Kidney (tissue), 14 donors: ENCODE data around the gene GLRX2. TPM values are rescaled to one million over a fixed set of nuclear protein-coding genes. Genes with fewer than 3 reads are reported as not detected.
A peak's percentile ranks its signal among the peaks of the same experiment; 100 is the strongest.

Source experiments
- DNase-seq, 5 donors: peaks; one replicate each; pipeline ENCODE4 v3.0.0-alpha.2; 2013 to 2020
- FAIRE-seq: peaks from 2 replicates; lab custom pipeline; 2012; peaks lifted over from hg19 to GRCh38; lab: Jason Lieb, UNC
- H3K27ac ChIP-seq, 2 donors: one replicate each; pipeline ENCODE4 v1.7.0; 2013; ENCODE audit warnings: low read depth in 2 of 2, low read length in 2 of 2, inconsistent platforms in 1 of 2
- H3K27me3 ChIP-seq: one replicate; pipeline ENCODE4 v1.7.1; 2013; ENCODE audit warnings: low read length, inconsistent platforms; ENCODE audit not compliant: control insufficient read depth, insufficient read depth
- H3K36me3 ChIP-seq, 3 donors: one replicate each; pipeline versions ENCODE4 v1.7.0 to v1.7.1; 2013; ENCODE audit warnings: low read length in 3 of 3, control low read depth in 1 of 3, inconsistent platforms in 1 of 3; ENCODE audit not compliant: insufficient read depth in 3 of 3, control insufficient read depth in 2 of 3
- H3K4me1 ChIP-seq, 3 donors: one replicate each; pipeline versions ENCODE4 v1.7.0 to v1.7.1; 2013; ENCODE audit warnings: low read length in 3 of 3, inconsistent platforms in 1 of 3, low read depth in 1 of 3; ENCODE audit not compliant: control insufficient read depth in 2 of 3, insufficient read depth in 2 of 3
- H3K4me3 ChIP-seq, 3 donors: one replicate each; pipeline versions ENCODE4 v1.7.0 to v1.8.1; 2013; ENCODE audit warnings: low read length in 3 of 3, control low read depth in 1 of 3, inconsistent platforms in 1 of 3
- H3K9ac ChIP-seq, 3 donors: one replicate each; pipeline versions ENCODE4 v1.7.0 to v1.7.1; 2013; ENCODE audit warnings: low read length in 3 of 3, control low read depth in 1 of 3, inconsistent platforms in 1 of 3
- H3K9me3 ChIP-seq, 3 donors: one replicate each; pipeline versions ENCODE4 v1.7.0 to v1.7.1; 2013; ENCODE audit warnings: low read length in 3 of 3, control low read depth in 1 of 3, inconsistent platforms in 1 of 3; ENCODE audit not compliant: control insufficient read depth in 2 of 3, insufficient read depth in 1 of 3
- intact Hi-C: fragments of 100-400 bp; cut with DNase I; formaldehyde crosslinking; loops from one replicate; pipeline ENCODE4 v1.11.1; 2022
- polyA plus RNA-seq: library from polyadenylated mRNA; stranded (reverse); fragments of 350-450 nt; fragmentation: Illumina TruSeq; extraction: RNeasy Lipid Tissue Mini Kit (QIAGEN cat#74804); gene quantifications from one replicate; pipeline ENCODE4 v1.2.3, GENCODE V29; 2014; ENCODE audit warnings: low read depth, low replicate concordance; ENCODE audit not compliant: insufficient read depth
- total RNA-seq: library from RNA; stranded (reverse); fragmentation: NEBNext Ultra II Directional; extraction: Animal tissue kit (Norgen Biotek cat#: 25700); gene quantifications from one replicate; pipeline ENCODE4 v1.2.1, GENCODE V29; 2021
- TF ChIP-seq, protein P1 (sequence below): IDR thresholded peaks from 3 replicates; pipeline ENCODE4 v1.5.1; 2012; ENCODE audit warnings: mild to moderate bottlenecking, moderate library complexity, borderline replicate concordance; ENCODE audit not compliant: insufficient read depth; ENCODE audit errors: extremely low read depth
- donor health status: control.
- donor health status: control.
- donor health status: control.
- donor health status: control.
- donor health status: control.
- donor health status: DM: yes; HTN: yes; CAD: no.
- donor health status: Normal renal cell carcinoma (clear cell type).

Gene GLRX2
- total and polyA plus RNA-seq, 2 donors from 2014 or later: 15.6 to 25.3 TPM

- intact Hi-C loops: no loop called here
- TF ChIP-seq, protein P1, sequence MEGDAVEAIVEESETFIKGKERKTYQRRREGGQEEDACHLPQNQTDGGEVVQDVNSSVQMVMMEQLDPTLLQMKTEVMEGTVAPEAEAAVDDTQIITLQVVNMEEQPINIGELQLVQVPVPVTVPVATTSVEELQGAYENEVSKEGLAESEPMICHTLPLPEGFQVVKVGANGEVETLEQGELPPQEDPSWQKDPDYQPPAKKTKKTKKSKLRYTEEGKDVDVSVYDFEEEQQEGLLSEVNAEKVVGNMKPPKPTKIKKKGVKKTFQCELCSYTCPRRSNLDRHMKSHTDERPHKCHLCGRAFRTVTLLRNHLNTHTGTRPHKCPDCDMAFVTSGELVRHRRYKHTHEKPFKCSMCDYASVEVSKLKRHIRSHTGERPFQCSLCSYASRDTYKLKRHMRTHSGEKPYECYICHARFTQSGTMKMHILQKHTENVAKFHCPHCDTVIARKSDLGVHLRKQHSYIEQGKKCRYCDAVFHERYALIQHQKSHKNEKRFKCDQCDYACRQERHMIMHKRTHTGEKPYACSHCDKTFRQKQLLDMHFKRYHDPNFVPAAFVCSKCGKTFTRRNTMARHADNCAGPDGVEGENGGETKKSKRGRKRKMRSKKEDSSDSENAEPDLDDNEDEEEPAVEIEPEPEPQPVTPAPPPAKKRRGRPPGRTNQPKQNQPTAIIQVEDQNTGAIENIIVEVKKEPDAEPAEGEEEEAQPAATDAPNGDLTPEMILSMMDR: peak; percentile 87
- Histone ChIP-seq H3K27me3 (no peaks in the 10 kb centered on the region), H3K9ac (peak within 1 kb of the TSS; percentile 88 to 98 (median 94)), H3K9me3 (no peaks in the 10 kb centered on the region), H3K4me3 (peak within 1 kb of the TSS; percentile 87 to 98 (median 97)), H3K36me3 (peaks cover 0 to 1% (median 0%) of the 10 kb centered on the region in 3 donors), H3K4me1 (peaks cover 0 to 5% (median 3%) of the 10 kb centered on the region in 3 donors), H3K27ac (peak within 1 kb of the TSS; percentile 91 to 97)
- FAIRE-seq (peak; percentile 44), DNase-seq (peak; percentile 98 to 99 (median 98))
Observed at GRCh38 chr1:193121616-193122593, 16.7 kb upstream of the GLRX2 start, which contains the start of gene CDC73. Gene CDC73, plus strand, starts transcription at chr1:193122031. Its CDS starts 170 bp downstream, at chr1:193122201.

- H3K9ac ChIP-seq: peak overlapping the region in 1 of 3 donors; percentile 6
- intact Hi-C loops: no loop called here
Observed at GRCh38 chr1:193120604-193121166, 15.5 kb upstream of the GLRX2 start.

DNA sequence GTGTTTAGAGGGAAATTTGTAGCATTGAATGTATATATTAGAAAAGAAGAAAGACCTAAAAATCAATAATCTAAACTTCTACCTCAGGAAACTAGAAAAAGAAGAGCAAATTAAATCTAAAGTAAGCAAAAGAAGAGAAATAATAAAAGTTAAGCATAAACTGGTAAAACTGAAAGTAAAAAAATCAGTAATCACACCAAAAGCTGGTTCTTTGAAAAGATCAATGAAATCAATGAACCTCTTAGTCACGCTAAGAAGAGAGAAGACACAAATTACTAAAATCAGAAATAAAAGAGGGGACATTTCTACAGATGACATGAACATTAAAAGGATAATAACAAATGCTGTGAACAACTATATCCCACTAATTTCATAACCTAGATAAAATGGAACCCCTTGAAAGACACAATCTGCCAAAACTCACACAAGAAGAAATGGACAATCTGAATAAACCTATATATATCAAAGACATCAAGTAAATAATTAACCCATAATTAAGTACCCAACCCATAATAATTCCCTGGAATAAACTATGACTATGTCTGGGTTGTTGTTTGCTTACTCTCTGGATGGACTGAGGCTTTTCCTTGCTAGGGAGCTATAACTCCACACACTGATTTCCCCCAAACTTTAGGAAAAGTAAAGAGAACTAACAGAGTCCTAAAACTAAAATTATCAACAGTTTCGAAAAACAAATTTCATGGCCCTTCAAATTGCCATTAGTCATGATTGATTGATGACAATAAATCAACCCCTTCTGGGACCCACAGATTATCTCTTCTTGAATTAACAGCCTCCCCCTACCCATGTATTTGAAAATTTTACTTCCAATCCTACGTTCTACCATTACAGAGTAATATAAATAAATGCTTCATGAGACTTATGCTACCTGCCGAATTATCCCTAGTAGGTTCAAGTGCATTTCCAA lies 13.9 kb upstream of the GLRX2 start:
- H3K4me3 ChIP-seq: no peak overlapping the region
- FAIRE-seq: no peak

More at GRCh38 chr1:193120604-193121166, 15.5 kb upstream of the GLRX2 start:
- peak in 1 of 5 donors; percentile 16 for DNase-seq
- no peak for FAIRE-seq
- H3K9me3 ChIP-seq: no peaks in the 10 kb centered on the region
- TF ChIP-seq, protein P1: no peak
- no peaks in the 10 kb centered on the region for H3K36me3 ChIP-seq
- no peak overlapping the region for H3K27ac ChIP-seq
- peak overlapping the region in 2 of 3 donors; percentile 74 to 87 for H3K4me3 ChIP-seq
- H3K4me1 ChIP-seq: peaks cover 0 to 5% (median 3%) of the 10 kb centered on the region in 3 donors
- H3K27me3 ChIP-seq: no peaks in the 10 kb centered on the region

More for the DNA sequence above, 13.9 kb upstream of the GLRX2 start:
- H3K27ac ChIP-seq: no peak overlapping the region
- no peaks in the 10 kb centered on the region for H3K27me3 ChIP-seq
- no peaks in the 10 kb centered on the region for H3K36me3 ChIP-seq
- H3K9ac ChIP-seq: no peak overlapping the region
- TF ChIP-seq, protein P1: no peak
- peaks cover 0 to 5% (median 0%) of the 10 kb centered on the region in 3 donors for H3K4me1 ChIP-seq
- no peak for DNase-seq
- no peaks in the 10 kb centered on the region for H3K9me3 ChIP-seq
- intact Hi-C loops: no loop called here
